NT2/D1 (cell line): ENCODE measurements around the gene KIAA0513.

Experiments used
- DNase-seq: peaks from one replicate; pipeline ENCODE4 v3.0.0-alpha.2; 2011; ENCODE audit warnings: low read depth, low spot score
- H3K27me3 ChIP-seq: 2 replicates; pipeline ENCODE4 v1.6.0; 2011; ENCODE audit warnings: mild to moderate bottlenecking; ENCODE audit not compliant: insufficient read length, insufficient read depth
- H3K36me3 ChIP-seq: 2 replicates; pipeline ENCODE4 v1.6.1; 2011; ENCODE audit warnings: mild to moderate bottlenecking, low read length, mixed read lengths; ENCODE audit not compliant: insufficient read depth, insufficient read length
- H3K4me1 ChIP-seq: 2 replicates; pipeline ENCODE4 v1.5.1; 2011; ENCODE audit not compliant: insufficient read depth, insufficient read length
- H3K4me3 ChIP-seq: 2 replicates; pipeline ENCODE4 v1.5.1; 2011; ENCODE audit warnings: low read depth; ENCODE audit not compliant: insufficient read length
- H3K9ac ChIP-seq: 2 replicates; pipeline ENCODE4 v1.6.0; 2011; ENCODE audit warnings: low read depth; ENCODE audit not compliant: insufficient read length
- H3K9me3 ChIP-seq: 2 replicates; pipeline ENCODE4 v1.5.1; 2011; ENCODE audit warnings: mild to moderate bottlenecking, low read length; ENCODE audit not compliant: insufficient read depth
- SUZ12 ChIP-seq: IDR thresholded peaks from 2 replicates; pipeline ENCODE4 v1.6.1; 2011; ENCODE audit not compliant: insufficient read length, insufficient read depth; ENCODE audit errors: extremely low read depth
- YY1 ChIP-seq: IDR thresholded peaks from 2 replicates; pipeline ENCODE4 v1.6.1; 2011; ENCODE audit not compliant: insufficient read length, insufficient read depth
- ZNF274 ChIP-seq: IDR thresholded peaks from 2 replicates; pipeline ENCODE4 v1.6.1; 2011; ENCODE audit warnings: mild to moderate bottlenecking, low read depth, low read length

Gene KIAA0513

GRCh38 chr16:85067426-85067825 is 39.8 kb downstream of the KIAA0513 start:
- peaks cover 29% of the 10 kb centered on the region for H3K36me3 ChIP-seq
- H3K4me1 ChIP-seq, result peaks cover 7% of the 10 kb centered on the region
- no peaks in the 10 kb centered on the region for H3K9me3 ChIP-seq
- H3K27me3 ChIP-seq, result no peaks in the 10 kb centered on the region
- TF ChIP-seq SUZ12, result no peak
- no peak for TF ChIP-seq YY1
- no peak for TF ChIP-seq ZNF274
- H3K9ac ChIP-seq, result no peak overlapping the region
- no peak for DNase-seq
- H3K4me3 ChIP-seq, result no peak overlapping the region

DNA sequence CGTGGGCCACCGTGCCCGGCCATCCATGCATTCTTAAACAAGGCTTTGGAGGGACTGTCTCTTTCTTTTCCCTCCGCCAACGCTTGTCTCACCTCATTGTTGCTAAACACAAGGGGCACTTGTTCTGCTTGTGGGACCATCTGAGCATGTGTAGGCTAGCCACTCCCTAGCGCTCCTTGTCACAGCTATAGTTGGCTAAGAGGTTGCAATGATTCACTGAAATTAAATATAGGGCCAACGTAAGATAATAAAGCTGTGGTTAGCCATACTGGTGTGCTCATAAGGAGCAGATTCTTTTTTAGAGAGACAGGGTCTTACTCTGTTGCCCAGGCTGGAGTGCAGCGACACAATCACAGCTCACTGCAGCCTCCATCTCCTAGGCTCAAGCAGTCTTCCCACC is 41.2 kb downstream of the KIAA0513 start:
- Histone ChIP-seq H3K4me3 (no peak overlapping the region), H3K27me3 (no peaks in the 10 kb centered on the region), H3K9me3 (no peaks in the 10 kb centered on the region), H3K9ac (no peak overlapping the region), H3K36me3 (peaks cover 40% of the 10 kb centered on the region), H3K4me1 (no peaks in the 10 kb centered on the region)
- TF ChIP-seq SUZ12, result no peak
- TF ChIP-seq YY1, result no peak
- TF ChIP-seq ZNF274, result no peak
- DNase-seq, result no peak

DNA sequence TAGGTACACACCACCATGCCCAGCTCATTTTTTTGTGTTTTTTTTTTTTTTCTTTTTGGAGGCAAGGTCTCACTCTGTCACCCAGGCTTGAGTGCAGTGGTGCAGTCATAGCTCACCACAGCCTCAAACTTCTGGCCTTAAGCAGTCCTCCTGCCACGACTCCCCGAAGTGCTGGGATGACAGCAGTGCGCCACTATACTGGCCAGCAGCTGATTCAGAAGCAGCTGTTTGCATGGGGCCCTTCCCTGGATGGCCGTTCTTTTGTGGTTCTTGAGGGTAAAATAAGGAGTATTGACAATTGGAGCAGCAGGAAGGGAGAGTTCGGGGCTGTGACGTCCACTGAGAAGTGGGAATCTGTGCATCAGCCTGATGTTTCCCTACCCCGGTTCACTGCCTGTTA is 41.6 kb downstream of the KIAA0513 start:
- no peaks in the 10 kb centered on the region for H3K9me3 ChIP-seq
- H3K4me3 ChIP-seq, result no peak overlapping the region
- H3K4me1 ChIP-seq, result no peaks in the 10 kb centered on the region
- H3K27me3 ChIP-seq, result no peaks in the 10 kb centered on the region
- peaks cover 40% of the 10 kb centered on the region for H3K36me3 ChIP-seq
- TF ChIP-seq SUZ12 (no peak), YY1 (no peak), ZNF274 (no peak)
- no peak for DNase-seq
- no peak overlapping the region for H3K9ac ChIP-seq

GRCh38 chr16:85072076-85072860 is 44.7 kb downstream of the KIAA0513 start:
- Histone ChIP-seq H3K4me3 (no peak overlapping the region), H3K9ac (no peak overlapping the region), H3K9me3 (no peaks in the 10 kb centered on the region), H3K27me3 (no peaks in the 10 kb centered on the region), H3K36me3 (peaks cover 50% of the 10 kb centered on the region), H3K4me1 (peaks cover 12% of the 10 kb centered on the region)
- no peak for DNase-seq
- TF ChIP-seq YY1 (no peak), SUZ12 (no peak), ZNF274 (no peak)

DNA sequence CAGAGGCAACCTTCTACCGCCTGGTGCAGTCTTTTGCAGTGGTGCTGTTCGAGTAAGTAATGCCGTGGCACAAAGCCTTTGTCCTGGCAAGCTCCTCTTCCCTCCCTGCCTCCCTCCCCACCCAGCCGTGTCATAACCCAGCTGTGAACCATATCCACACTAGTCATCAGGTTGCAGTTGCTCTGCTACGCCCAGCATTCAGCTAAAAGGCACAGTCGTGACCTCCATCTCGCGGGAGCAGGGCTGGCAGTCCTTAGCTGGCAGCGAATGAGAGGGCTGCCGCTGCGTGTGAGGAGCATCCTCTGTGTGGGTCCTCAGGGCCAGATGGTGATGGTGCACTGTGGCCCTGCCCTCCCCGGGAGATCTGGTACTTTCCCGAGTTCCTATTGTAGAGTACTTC is 45.4 kb downstream of the KIAA0513 start:
- Histone ChIP-seq H3K36me3 (peaks cover 51% of the 10 kb centered on the region), H3K9ac (no peak overlapping the region), H3K9me3 (no peaks in the 10 kb centered on the region), H3K4me3 (no peak overlapping the region), H3K4me1 (peaks cover 19% of the 10 kb centered on the region), H3K27me3 (no peaks in the 10 kb centered on the region)
- no peak for TF ChIP-seq SUZ12
- no peak for TF ChIP-seq YY1
- no peak for TF ChIP-seq ZNF274
- DNase-seq, result no peak

DNA sequence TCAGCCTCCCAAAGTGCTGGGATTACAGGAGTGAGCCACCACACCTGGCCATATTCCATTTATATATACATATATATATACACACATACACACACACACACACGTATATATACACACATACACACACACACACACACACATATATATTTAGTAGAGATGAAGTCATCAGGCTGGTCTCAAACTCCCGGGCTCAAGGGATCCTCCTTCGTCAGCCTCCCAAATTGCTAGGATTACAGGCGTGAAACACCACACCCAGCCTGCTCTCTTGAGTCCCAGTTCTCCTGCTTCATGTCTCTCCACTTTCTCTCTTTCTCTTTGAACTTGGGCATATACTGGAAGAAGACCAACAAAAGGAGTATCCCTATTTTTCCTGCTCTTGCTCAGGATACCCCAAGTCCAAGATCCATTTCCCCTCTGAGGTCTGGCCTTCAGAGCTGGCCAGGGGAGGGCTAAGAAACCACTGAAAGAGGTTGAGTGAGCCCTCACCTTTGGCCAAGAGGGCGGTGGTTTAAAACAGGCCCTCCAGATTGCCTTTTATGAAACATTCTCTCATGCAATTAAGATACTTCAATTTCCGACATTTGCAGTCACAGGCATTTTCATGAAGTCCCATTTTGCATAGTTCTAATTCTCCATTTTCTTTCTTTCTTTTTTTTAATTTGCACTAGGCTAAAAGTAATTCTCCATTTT is 46.8 kb downstream of the KIAA0513 start:
- TF ChIP-seq ZNF274 (no peak), SUZ12 (no peak), YY1 (no peak)
- Histone ChIP-seq H3K9me3 (no peaks in the 10 kb centered on the region), H3K4me1 (peaks cover 19% of the 10 kb centered on the region), H3K27me3 (no peaks in the 10 kb centered on the region), H3K4me3 (no peak overlapping the region), H3K9ac (no peak overlapping the region), H3K36me3 (peaks cover 54% of the 10 kb centered on the region)
- no peak for DNase-seq

DNA sequence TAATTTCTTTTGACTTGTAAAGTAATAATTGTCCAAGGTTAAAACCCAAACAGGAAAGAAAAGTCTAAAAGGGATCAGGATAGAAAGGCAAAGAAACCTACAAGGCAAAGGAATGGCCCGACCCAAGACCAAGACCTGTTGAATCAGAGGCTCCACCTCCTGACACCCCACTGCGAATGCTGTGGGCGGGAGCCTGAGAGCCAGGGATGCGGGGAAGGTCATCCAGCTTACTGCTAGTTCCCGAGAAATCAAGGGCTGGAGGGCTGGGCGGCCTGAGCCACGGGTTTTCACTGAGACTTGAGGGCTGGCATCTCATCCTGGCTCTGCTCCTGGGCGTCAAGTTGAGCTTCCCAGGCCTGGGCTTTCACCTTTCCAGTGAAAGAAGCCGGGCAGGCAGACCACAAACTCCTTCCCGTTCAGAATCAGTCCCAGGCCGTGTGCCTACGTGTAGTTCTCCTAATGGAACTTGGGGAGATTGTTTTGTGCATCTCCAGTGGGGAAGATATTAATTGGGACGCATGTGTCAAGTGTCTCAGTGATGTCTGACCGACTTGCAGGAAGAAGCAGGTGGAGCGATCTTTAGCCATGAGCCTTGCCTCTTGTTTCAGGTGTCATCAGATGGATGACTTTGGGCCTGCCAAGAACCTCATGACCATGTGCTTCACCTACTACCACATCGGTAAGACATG is 47.8 kb downstream of the KIAA0513 start:
- Histone ChIP-seq H3K27me3 (no peaks in the 10 kb centered on the region), H3K9ac (no peak overlapping the region), H3K36me3 (peaks cover 53% of the 10 kb centered on the region), H3K4me3 (no peak overlapping the region), H3K9me3 (no peaks in the 10 kb centered on the region), H3K4me1 (peaks cover 19% of the 10 kb centered on the region)
- TF ChIP-seq YY1 (no peak), ZNF274 (no peak), SUZ12 (no peak)
- no peak for DNase-seq
